Femur (tissue), 1 donor: ENCODE measurements around the gene TEX2.

Source experiments
- DNase-seq: peaks from one replicate; pipeline ENCODE4 v3.0.0-alpha.2; 2017

Gene TEX2

DNA sequence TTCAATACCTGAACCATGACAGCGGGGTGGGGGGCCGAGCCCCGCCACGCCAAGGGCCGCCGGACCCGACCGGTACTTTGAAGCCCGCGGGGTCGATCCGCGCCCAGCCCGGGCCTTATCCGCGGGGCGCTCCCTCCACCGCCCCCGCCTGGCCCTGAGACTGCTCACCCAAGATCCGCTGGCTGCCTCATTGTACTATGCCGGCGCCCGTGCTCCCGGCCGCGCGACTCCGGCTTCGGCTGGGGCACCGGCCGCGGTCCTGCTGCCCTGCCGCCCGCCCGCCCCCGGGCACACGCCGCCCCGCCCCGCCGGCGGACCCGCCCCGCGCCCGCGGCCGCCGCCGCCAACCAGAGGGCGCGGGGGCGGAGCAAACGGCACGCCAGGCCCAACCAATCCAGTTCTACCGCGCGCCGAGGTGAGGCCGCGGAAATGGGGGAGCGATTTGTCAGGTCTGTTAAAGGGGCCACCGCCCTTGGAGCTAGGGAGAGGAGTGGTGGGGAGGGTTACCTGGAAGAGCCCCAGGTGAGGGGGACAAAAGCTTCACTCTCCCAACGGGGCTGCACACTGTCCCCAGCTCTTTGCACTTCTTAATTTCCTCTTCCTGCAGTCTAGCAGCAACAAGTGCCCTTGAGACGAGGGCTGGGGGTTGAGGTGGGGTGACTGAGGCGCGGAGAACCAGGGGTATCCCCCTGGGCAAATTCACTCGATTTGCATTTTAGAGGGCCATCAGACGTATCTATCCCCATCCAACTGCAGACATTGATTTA is at the start of gene TEX2:
TSS of gene TEX2 (minus strand) at position 261 of the 767 bp plus-strand sequence. CDS start 49,043 bp downstream, outside the sequence.
- DNase-seq = peak; percentile 91

DNA sequence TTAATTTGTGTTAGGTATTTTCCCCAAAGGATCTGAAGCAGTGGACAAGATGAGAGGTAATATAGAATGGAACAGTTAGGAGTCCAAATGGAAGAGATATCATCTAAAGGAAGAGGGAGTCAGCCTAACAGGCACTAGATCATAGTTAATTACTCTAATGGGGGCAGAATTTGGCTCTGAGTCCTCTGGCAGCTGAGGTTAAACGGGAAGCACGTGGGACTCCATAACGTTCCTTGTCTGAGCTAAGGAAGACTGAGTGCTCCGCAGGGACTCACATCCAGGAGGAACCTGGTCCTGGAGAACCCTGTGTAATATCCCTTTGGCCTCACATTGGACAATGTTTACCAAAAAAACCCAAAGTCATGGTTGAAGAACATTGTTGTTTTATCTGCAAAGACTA is 46.6 kb upstream of the TEX2 start:
- DNase-seq = no peak

- DNase-seq = no peak
Observed at GRCh38 chr17:64309021-64309420, 46.0 kb upstream of the TEX2 start.

DNA sequence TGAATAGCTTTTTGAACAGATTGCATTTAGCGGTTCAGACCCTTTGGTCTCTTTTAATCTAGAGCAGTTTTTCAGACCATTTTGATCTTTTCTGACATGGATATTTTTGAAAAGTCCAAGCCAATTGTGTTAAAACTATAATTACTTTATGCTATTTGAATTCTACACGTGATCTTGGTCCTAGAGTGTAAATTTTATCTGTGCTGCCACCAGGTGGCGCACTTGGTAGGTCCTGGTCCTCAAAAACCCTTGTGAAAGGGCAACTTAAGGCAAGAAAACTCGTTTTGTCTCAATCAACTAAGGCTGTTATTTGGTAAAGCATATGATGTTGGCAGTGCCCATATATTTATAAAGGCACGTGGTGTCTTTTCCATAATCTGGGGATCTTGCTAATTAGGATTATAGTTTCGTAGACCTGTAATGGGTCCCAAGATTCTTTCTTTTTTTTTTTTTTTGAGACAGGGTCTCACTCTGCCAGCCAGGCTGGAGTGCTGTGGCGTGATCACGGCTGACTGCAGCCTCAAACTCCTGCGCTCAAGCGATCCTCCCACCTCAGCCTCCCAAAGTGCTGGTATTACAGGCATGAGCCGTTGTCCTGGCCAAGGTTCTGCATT is 43.9 kb upstream of the TEX2 start:
- DNase-seq = peak; percentile 63

DNA sequence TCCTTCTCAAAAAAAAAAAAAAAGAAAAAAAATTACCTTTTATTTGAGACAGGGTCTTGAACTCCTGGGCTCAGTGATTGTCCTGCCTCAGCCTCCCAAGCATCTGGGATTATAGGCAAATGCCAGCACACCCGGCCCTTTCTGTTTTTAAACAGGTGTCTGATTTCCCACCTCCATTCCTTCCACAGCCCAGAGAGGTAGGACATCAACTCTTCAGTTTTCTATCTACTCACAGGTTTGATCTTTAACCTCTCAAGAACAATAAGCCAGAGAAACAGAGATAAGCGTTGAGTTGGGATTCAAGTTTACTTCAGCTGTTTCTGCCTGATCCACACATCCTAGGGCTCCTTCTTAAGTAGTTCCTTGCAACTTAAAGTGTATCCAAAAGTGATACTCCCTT is 41.5 kb upstream of the TEX2 start:
- no peak for DNase-seq

DNA sequence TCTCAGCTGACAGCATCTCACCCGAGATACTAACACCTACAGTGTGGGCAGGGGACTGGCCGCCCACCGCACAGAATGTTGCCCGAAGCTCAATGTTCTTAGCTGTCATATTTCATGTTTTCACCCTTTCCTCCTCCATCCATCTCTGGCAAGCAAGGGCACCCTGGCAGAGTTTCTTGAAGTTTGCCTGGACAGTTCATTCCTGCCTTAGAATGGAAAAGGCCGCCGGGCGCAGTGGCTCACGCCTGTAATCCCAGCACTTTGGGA is 37.6 kb upstream of the TEX2 start:
- no peak for DNase-seq

GRCh38 chr17:64297467-64298088 is 34.5 kb upstream of the TEX2 start:
- no peak for DNase-seq

- DNase-seq = no peak
Observed at GRCh38 chr17:64296246-64296645, 33.2 kb upstream of the TEX2 start.

GRCh38 chr17:64295146-64295545 is 32.1 kb upstream of the TEX2 start:
- no peak for DNase-seq

DNA sequence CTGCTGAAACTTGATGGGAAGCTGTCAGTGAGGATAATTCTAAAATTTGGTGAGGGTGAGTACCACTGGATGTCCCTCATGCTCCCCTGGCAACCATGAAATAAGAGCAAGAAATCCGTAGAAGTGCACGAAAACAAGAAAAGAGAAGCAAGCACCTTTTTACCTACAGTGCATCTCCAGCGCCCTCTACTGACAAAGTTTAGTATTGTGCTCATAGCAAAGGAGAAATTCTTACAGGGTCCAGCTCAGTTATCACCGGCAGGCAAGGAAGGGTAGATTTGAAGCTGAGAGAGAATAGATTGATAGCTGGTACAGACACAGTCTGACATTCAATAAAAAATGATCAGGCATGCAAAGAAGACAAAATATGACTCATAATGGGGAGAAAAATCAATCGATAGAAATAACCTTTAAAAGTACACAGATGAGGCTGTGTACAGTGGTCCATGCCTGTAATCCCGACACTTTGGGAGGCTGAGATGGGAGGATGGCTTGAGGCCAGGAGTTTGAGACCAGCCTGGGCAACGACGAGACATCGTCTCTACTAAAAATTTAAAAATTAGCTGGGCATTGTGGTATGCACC is 28.3 kb upstream of the TEX2 start:
- DNase-seq = no peak

DNA sequence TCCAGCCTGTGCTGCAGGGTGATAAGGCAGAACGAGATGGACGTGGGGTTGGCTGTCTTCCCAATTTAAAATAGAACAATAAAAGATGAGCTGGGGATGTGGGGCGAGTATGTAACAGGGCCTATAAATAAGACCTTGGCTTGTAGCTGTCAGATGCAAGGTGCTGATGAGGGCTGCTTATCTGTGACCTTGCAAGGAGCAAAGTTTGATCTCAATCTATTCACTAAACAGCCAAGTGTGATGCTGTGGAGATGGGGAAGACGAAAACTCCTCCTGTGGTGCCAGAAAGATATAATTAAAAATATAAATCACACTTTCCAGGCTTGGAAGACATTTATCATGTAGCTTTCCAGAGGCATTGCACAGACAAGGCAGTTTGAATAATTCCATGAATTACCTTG is 26.7 kb upstream of the TEX2 start:
- DNase-seq = no peak

- DNase-seq = no peak
Observed at GRCh38 chr17:64282753-64283080, 19.7 kb upstream of the TEX2 start.

DNA sequence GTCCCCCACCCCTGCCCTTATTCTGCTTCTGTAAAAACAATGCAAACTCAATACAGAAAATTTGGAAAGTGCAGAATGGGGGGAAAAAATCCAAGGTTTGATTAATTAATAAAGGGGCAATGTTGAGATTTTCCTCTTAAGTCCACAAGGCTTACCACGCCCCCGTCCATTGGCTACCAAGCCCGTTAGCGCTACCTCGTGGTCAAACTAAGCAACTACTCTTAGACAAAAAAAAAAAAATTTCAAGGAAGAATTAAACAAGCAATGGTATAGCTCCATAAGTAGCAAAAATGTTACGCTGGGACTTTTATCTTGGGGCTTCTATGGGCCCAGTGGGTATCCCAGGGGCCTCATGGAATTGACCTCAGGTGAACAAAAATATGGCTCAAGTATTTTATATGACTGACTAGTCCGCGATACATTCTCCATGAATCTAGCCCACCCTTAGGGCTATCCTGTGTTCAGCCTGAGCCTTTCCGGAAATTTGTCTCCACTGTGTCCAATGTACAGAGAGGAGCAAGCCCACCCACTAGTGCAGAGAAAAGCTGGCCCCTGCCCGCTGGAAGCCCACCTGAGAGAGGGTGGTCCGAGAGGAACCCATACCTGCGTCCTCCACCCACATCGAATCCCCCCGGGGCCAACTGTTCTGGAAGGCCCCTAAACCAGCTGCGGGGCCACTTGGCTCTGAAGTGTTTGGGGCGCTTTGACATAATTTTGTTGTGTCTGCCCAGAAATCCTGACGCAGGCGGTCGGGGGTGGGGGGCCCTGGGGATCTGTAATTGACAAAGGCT is 19.1 kb upstream of the TEX2 start:
- DNase-seq = peak; percentile 69

GRCh38 chr17:64278614-64279013 is 15.6 kb upstream of the TEX2 start:
- peak; percentile 31 for DNase-seq

DNA sequence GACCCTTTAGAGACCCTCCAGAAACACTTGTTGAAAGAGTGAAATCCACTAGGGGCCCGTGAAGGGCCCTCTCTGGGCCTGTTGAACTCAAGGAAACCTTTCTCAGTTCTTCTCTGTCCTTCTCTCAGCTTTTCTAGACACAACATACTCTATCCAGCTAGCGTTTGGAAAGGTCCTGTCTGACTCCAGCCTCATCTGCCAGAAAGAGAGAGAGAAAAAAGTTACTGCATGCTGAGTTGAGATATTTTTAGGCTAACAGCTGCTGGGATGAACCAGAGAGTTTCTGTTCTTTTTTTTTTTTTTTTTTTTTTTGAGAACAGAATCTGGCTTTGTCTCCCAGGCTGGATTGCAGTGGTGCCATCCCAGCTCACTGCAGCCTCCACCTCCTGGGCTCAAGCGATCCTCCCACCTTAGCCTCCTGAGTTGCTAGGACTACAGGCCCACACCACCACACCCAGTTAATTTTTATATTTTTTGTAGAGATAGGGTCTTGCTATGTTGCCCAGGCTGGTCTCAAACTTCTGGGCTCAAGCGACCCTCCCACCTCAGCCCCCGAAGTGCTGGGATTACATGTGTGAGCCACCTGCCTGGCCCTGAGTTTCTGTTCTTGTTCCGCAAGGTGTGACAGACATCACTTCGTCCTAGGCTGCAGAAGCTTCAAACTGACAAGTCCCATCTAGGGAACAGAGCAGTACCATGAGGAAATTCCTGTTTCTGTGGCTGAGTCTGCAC is 14.9 kb upstream of the TEX2 start:
- DNase-seq = peak; percentile 42

- DNase-seq = no peak
Observed at GRCh38 chr17:64276961-64277505, 14.0 kb upstream of the TEX2 start.

DNA sequence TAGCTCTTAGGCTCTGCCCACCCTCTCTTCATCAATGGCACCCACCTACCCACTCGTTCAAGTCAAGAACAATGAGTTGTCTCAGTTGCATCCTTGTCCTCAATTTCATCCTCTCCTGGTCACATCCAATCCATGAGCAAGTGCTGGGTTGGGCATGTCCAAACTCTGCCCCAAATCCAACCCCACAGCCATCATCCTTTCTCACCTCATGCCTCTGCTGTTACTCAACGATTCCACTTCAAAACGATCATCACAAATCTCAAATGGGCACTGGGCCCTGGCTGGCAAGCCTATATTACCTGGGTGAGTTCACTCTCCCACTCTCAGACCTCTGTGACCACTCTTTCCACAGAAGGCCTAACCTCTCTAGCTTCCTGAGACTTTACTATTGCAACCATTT is 12.0 kb upstream of the TEX2 start:
- no peak for DNase-seq

- no peak for DNase-seq
Observed at GRCh38 chr17:64273006-64273405, 9.9 kb upstream of the TEX2 start.

DNA sequence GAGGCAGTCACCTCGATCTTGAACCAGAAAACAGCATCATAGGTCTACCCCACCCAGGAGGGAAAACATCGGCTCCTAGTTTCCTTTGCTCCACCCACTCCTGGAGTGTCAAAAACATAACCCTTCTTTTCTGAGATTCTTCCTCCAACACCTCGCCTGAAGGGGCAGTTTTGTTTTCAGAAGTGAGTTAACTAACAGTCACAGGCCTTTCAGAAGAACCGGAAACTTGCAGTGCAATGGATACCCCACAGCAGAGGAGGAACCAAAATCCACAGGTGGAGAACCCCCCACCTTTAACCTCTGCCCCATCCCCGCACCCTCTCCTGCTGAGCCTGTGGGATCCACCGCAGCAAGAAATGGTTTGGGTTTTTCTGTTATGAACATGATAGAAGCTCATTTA is 7.8 kb upstream of the TEX2 start:
- DNase-seq = no peak

DNA sequence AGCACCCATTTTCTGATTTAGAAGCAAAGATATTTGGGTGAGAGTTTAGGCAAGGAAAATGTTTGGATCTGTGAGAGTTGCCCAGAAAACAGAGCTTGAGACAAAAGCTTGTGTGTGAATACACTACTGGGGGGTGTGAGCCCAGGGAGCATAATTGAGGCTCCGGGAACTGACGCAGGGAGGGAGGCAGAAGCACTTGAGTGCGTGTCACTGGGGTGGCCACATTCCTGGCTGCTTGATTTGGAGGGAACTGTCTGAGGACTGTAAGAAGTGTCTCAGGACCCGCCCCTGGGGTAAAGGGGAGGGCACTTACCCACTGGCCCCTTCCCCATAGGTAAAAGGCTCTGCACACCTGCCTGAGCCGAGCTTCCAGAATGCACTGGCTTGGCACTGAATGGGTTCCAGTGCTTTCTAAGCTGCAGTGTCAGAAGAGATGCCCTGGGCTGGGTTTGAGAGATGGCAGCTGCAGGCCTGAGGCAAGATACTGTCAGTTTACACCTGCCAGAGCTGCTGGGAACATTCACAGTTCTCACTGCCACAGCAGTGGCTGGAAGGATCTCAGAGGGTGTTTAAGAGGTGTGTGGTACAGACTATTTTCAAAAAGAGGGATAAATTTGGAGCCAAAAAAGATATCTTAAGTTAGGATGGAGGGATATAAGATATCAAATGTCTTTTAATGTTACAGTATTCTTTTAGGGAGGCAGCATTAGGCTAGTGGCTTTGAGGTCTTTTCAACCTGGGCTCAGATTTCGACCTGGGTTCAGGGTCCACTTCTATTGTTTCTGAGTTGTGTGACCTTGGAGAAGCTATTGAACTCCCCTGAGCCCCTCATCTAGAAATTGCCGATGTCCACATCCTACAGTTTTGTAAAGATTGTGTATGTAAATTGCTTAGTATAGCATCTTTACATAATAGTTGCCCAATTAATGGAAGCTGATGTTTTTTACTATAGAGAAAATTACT is 6.9 kb upstream of the TEX2 start:
- DNase-seq = no peak

GRCh38 chr17:64264891-64265290 is 1.8 kb upstream of the TEX2 start:
- no peak for DNase-seq
